ENCODE data around the gene ECI1. TPM values are rescaled to one million over a fixed set of nuclear protein-coding genes. Genes with fewer than 3 reads are reported as not detected.

Gene ECI1
- total and polyA plus RNA-seq, 2 experiments from 2014 or later = 118 to 143 TPM

DNA sequence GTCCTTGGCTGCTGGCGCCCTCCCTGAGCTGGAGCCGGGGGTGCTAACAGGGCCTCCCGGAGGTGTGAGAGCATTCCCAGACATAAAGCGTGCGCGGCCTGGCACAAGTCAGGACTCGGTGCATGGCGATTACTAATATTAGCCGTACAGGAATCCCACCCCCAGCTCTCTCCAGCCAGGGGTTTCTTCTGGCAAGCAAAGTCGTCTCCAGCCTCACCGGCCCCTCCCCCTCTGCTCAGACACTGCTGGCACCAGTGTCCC lies 60.0 kb downstream of the ECI1 start (continued):
- TF ChIP-seq NANOG (IDR thresholded peaks at IDR 0.05; ENCODE audit: borderline replicate concordance) = no peak

GRCh38 chr16:2190659-2191445 lies 60.5 kb downstream of the ECI1 start:
- ATAC-seq = no peak
- Histone ChIP-seq H3K36me3 (ENCODE audit: insufficient read depth) (no peaks in the 10 kb centered on the region), H3K79me2 (replicated peaks; ENCODE audit: insufficient read depth) (no peaks in the 10 kb centered on the region), H4K20me1 (replicated peaks; ENCODE audit: insufficient read depth) (no peaks in the 10 kb centered on the region), H3K27ac (ENCODE audit: low read depth) (no peak overlapping the region), H3K9me2 (ENCODE audit: insufficient read depth) (no peaks in the 10 kb centered on the region), H3K4me3 (no peak overlapping the region), H2AFZ (no peak overlapping the region), H3K27me3 (ENCODE audit: insufficient read depth) (peaks cover 10% of the 10 kb centered on the region), H3K4me2 (no peak overlapping the region), H3K4me1 (ENCODE audit: insufficient read depth) (no peaks in the 10 kb centered on the region; the same call in 1 of the 2 replicates), H3F3A (replicated peaks; ENCODE audit: low read depth) (0 out of 2 replicates have a peak, but pooled peaks cover 2% of the 10 kb centered on the region)
- Mint-ChIP-seq H3K27ac (no peak overlapping the region), H3K27me3 (ENCODE audit: insufficient read depth, low read depth, poor library complexity) (peaks cover 9% of the 10 kb centered on the region), H3K36me3 (ENCODE audit: low read depth) (no peaks in the 10 kb centered on the region), H3K4me1 (no peaks in the 10 kb centered on the region), H3K4me3 (no peak overlapping the region), H3K9me3 (no peaks in the 10 kb centered on the region)
- DNase-seq (ENCODE audit: low spot score) = no peak
- TF ChIP-seq EZH2phosphoT487 (IDR thresholded peaks at IDR 0.05; ENCODE audit: unreplicated experiment) (no peak), STAT1 (IDR thresholded peaks at IDR 0.05; ENCODE audit: unreplicated experiment) (no peak), ETS1 (IDR thresholded peaks at IDR 0.05) (no peak), ZNF462 (CRISPR knock-in tag; IDR thresholded peaks at IDR 0.05) (no peak)
- TF ChIP-seq, protein P1, sequence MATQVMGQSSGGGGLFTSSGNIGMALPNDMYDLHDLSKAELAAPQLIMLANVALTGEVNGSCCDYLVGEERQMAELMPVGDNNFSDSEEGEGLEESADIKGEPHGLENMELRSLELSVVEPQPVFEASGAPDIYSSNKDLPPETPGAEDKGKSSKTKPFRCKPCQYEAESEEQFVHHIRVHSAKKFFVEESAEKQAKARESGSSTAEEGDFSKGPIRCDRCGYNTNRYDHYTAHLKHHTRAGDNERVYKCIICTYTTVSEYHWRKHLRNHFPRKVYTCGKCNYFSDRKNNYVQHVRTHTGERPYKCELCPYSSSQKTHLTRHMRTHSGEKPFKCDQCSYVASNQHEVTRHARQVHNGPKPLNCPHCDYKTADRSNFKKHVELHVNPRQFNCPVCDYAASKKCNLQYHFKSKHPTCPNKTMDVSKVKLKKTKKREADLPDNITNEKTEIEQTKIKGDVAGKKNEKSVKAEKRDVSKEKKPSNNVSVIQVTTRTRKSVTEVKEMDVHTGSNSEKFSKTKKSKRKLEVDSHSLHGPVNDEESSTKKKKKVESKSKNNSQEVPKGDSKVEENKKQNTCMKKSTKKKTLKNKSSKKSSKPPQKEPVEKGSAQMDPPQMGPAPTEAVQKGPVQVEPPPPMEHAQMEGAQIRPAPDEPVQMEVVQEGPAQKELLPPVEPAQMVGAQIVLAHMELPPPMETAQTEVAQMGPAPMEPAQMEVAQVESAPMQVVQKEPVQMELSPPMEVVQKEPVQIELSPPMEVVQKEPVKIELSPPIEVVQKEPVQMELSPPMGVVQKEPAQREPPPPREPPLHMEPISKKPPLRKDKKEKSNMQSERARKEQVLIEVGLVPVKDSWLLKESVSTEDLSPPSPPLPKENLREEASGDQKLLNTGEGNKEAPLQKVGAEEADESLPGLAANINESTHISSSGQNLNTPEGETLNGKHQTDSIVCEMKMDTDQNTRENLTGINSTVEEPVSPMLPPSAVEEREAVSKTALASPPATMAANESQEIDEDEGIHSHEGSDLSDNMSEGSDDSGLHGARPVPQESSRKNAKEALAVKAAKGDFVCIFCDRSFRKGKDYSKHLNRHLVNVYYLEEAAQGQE (IDR thresholded peaks at IDR 0.05; ENCODE audit: unreplicated experiment) = no peak

All from GM23338 (cell line).